Gastroesophageal sphincter (tissue), 4 donors: ENCODE measurements around the gene NME7. TPM values are rescaled to one million over a fixed set of nuclear protein-coding genes. Genes with fewer than 3 reads are reported as not detected.

Experiments
- ATAC-seq: fragments of 150-250 bp; one replicate; pipeline ENCODE4 v1.9.1; 2016; ENCODE audit warnings: mild to moderate bottlenecking, moderate library complexity
- H3K27ac ChIP-seq, 4 donors: fragments of 200-600 bp; sonication (generic) in 3 of 4; 1 replicate in 3 of 4; 2 replicates in 1 of 4; pipeline ENCODE4 v1.5.1; 2016 to 2019
- H3K27me3 ChIP-seq: fragments of 200-600 bp; sonication (generic); one replicate; pipeline ENCODE4 v1.5.1; 2019
- H3K36me3 ChIP-seq, 2 donors: fragments of 200-600 bp; sonication (generic); one replicate each; pipeline ENCODE4 v1.5.1; 2019; ENCODE audit warnings: control low read depth in 1 of 2
- H3K4me1 ChIP-seq, 3 donors: fragments of 200-600 bp; sonication (generic); 1 replicate in 2 of 3; 2 replicates in 1 of 3; pipeline ENCODE4 v1.5.1; 2016 to 2019; ENCODE audit warnings: control low read depth in 2 of 3
- H3K4me3 ChIP-seq, 2 donors: fragments of 200-600 bp; sonication (generic); one replicate each; pipeline ENCODE4 v1.5.1; 2019; ENCODE audit warnings: mild to moderate bottlenecking in 1 of 2, moderate library complexity in 1 of 2
- H3K9me3 ChIP-seq, 3 donors: fragments of 200-600 bp; sonication (generic); one replicate each; pipeline ENCODE4 v1.5.1; 2017 to 2019; ENCODE audit warnings: control low read depth in 2 of 3
- CTCF ChIP-seq, 4 experiments: fragments of 200-600 bp in 2 of 4; fragments of 450-650 bp in 2 of 4; sonication (generic) in 1 of 4; IDR thresholded peaks; one replicate each; pipeline ENCODE4 v1.5.1; 2017 to 2019; ENCODE audit warnings: antibody characterized with exemption in 4 of 4, mild to moderate bottlenecking in 2 of 4, moderate library complexity in 2 of 4
- EP300 ChIP-seq: sonication (generic); formaldehyde crosslinking; IDR thresholded peaks from one replicate; pipeline ENCODE4 v1.6.1; 2017; ENCODE audit warnings: antibody characterized with exemption, mild to moderate bottlenecking
- POLR2A ChIP-seq, 2 donors: fragments of 450-650 bp; IDR thresholded peaks; one replicate each; pipeline ENCODE4 v1.6.1; 2017; ENCODE audit warnings: antibody characterized with exemption in 2 of 2, mild to moderate bottlenecking in 2 of 2, moderate library complexity in 1 of 2
- POLR2AphosphoS5 ChIP-seq: sonication (generic); formaldehyde crosslinking; IDR thresholded peaks from one replicate; pipeline ENCODE4 v1.6.1; 2017; ENCODE audit warnings: antibody characterized with exemption
- WGBS, 2 donors: methylation state at CpG; one replicate each; pipeline ENCODE4 v1.1.5; 2018; ENCODE audit warnings: low coverage in 1 of 2; 5-methylcytosine and 5-hydroxymethylcytosine counted together
- total RNA-seq, 4 donors: library from RNA; depleted of rRNA; stranded (reverse); fragments of >200 nt; gene quantifications; one replicate each; pipeline ENCODE4 v1.1.0, GENCODE V29; 2016

NME7 gene
- total RNA-seq, 4 donors from 2014 or later = 10.6 to 24.7 (median 14.5) TPM

GRCh38 chr1:169155675-169156074, 211.9 kb downstream of the NME7 start:
- Histone ChIP-seq H3K27ac (no peak overlapping the region), H3K27me3 (no peaks in the 10 kb centered on the region), H3K4me3 (no peak overlapping the region), H3K4me1 (peaks cover 0 to 8% (median 0%) of the 10 kb centered on the region in 3 donors), H3K36me3 (peaks cover 0 to 3% of the 10 kb centered on the region in 2 donors), H3K9me3 (no peaks in the 10 kb centered on the region)
- ATAC-seq = no peak
- TF ChIP-seq EP300 (no peak), POLR2AphosphoS5 (no peak), CTCF (IDR thresholded peaks at IDR 0.05) (no peak), POLR2A (IDR thresholded peaks at IDR 0.05) (no peak)
- no CpG with 5 or more reads among the region's 1 CpG for WGBS, 2 donors

GRCh38 chr1:169151338-169151837, 216.2 kb downstream of the NME7 start:
- Histone ChIP-seq H3K9me3 (no peaks in the 10 kb centered on the region), H3K27me3 (no peaks in the 10 kb centered on the region), H3K4me3 (no peak overlapping the region), H3K36me3 (no peaks in the 10 kb centered on the region), H3K4me1 (peaks cover 0 to 4% (median 0%) of the 10 kb centered on the region in 3 donors), H3K27ac (no peak overlapping the region)
- TF ChIP-seq EP300 (no peak), POLR2AphosphoS5 (no peak), POLR2A (IDR thresholded peaks at IDR 0.05) (no peak), CTCF (IDR thresholded peaks at IDR 0.05) (no peak)
- 89 to 96% methylated on average over 1 to 3 of the region's 5 CpGs for WGBS, 2 donors
- ATAC-seq = no peak

DNA sequence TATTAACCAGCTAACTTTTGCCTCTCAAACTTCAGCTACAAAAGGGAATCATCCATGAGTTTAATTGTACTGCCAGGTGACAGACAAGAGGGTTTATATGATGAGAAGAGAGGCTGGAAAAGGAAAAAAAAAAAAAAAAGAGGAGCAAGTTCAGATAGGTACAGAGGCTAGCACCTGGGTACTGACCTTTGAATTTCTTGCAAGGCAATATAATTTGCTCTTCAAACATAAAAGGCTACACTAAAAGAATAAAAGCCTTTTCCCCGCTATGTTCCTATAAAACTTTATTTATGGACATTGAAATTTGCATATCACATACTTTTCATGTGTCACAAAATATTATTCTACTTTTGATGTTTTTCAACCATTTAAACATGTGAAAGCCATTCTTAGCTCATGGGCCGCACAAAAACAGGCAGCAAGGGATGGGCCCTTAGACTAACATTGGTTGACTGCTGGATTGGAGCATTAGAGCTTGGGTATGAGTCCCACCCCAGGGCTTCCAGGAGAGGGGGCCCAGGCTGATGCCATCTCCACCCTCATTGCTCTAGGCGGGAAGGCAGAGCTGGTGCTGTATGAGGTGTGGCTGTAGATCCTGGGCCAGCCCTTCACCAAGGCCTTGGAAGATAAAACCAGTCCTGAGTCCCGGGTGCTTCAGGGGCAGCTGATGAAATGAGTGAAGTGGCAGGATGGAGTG, 216.8 kb downstream of the NME7 start:
- 90 to 100% methylated on average over 2 to 3 of the region's 4 CpGs for WGBS, 2 donors
- Histone ChIP-seq H3K27me3 (no peaks in the 10 kb centered on the region), H3K4me1 (peaks cover 0 to 2% (median 0%) of the 10 kb centered on the region in 3 donors), H3K4me3 (no peak overlapping the region), H3K36me3 (no peaks in the 10 kb centered on the region), H3K27ac (no peak overlapping the region), H3K9me3 (no peaks in the 10 kb centered on the region)
- no peak for TF ChIP-seq POLR2AphosphoS5
- TF ChIP-seq POLR2A (IDR thresholded peaks at IDR 0.05) = no peak
- TF ChIP-seq EP300 = no peak
- TF ChIP-seq CTCF (IDR thresholded peaks at IDR 0.05) = no peak
- ATAC-seq = no peak

DNA sequence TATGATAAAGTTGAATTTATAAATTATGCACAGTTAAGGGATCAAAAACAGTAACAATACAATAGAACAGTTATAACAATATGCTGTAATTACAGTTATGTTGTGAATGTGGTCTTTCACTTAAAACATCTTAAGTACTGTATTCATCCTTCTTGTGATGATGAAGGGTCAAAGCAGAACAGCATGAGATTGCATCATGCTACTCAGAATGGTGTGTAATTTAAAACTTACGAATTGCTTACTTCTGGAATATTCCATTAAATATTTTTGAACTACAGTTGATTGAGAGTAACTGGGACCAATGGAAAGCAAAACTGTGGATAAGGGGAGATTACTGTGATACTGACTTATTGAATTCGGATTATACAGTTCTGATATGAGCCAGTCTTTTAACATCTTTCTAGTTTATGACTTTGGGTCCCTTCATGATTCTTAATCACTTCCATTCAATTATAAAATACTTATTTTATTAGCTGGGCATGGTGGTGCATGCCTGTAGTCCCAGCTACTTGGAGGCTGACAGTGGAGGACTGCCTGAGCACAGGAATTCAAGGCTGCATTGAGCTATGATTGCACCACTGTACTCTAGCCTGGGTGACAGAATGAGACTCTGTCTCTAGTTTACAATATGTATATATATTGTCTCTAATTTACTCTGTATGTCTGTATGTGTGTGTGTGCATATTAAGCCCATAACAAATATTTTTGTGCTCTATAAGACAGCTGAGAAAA, 217.9 kb downstream of the NME7 start:
- no peaks in the 10 kb centered on the region for H3K36me3 ChIP-seq
- no peak overlapping the region for H3K27ac ChIP-seq
- H3K4me1 ChIP-seq = no peaks in the 10 kb centered on the region
- no peak overlapping the region for H3K4me3 ChIP-seq
- no peaks in the 10 kb centered on the region for H3K27me3 ChIP-seq
- no peak for ATAC-seq
- H3K9me3 ChIP-seq = no peaks in the 10 kb centered on the region
- 76 to 90% methylated on average over 2 of the region's 2 CpGs for WGBS, 2 donors
- TF ChIP-seq POLR2AphosphoS5 = no peak
- no peak for TF ChIP-seq EP300
- TF ChIP-seq CTCF (IDR thresholded peaks at IDR 0.05) = no peak
- no peak for TF ChIP-seq POLR2A (IDR thresholded peaks at IDR 0.05)
